Fibroblast of lung (primary cell): Measurements from ENCODE around the gene TMEM106C. TPM values are rescaled to one million over a fixed set of nuclear protein-coding genes. Genes with fewer than 3 reads are reported as not detected.

Experiments
- DNase-seq, 2 donors: peaks; one replicate each; pipeline versions ENCODE4 v3.0.0 to v3.0.0-alpha.2; 2010; ENCODE audit warnings: low read depth in 2 of 2
- H2AFZ ChIP-seq: 2 replicates; pipeline ENCODE4 v1.5.1; 2012; ENCODE audit warnings: low read length, control low read depth, inconsistent platforms
- H3K27ac ChIP-seq: 2 replicates; pipeline ENCODE4 v1.5.1; 2011; ENCODE audit warnings: low read length, control low read depth; ENCODE audit not compliant: insufficient read depth
- H3K27me3 ChIP-seq: 2 replicates; pipeline ENCODE4 v1.5.1; 2011; ENCODE audit warnings: mild to moderate bottlenecking, low read length; ENCODE audit not compliant: control insufficient read depth, insufficient read depth
- H3K36me3 ChIP-seq: 2 replicates; pipeline ENCODE4 v1.5.1; 2011; ENCODE audit warnings: low read length; ENCODE audit not compliant: control insufficient read depth, insufficient read depth
- H3K4me1 ChIP-seq: 2 replicates; pipeline ENCODE4 v1.5.1; 2011; ENCODE audit warnings: low read length; ENCODE audit not compliant: control insufficient read depth, insufficient read depth; ENCODE audit errors: extremely low read depth
- H3K4me2 ChIP-seq: 2 replicates; pipeline ENCODE4 v1.5.1; 2011; ENCODE audit warnings: low read length, control low read depth; ENCODE audit not compliant: insufficient read depth; ENCODE audit errors: extremely low read depth
- H3K4me3 ChIP-seq, 4 experiments: fragments of 200-600 bp in 1 of 4; sonication (generic) in 1 of 4; replicated peaks in 1 of 4; 2 replicates each; pipeline ENCODE4 v1.5.1; 2011 to 2016; ENCODE audit warnings: low read length in 4 of 4, low read depth in 3 of 4, mild to moderate bottlenecking in 3 of 4, control low read depth in 2 of 4, inconsistent platforms in 1 of 4, mixed read lengths in 1 of 4; ENCODE audit not compliant: insufficient read depth in 1 of 4; ENCODE audit errors: control extremely low read depth in 1 of 4
- H3K79me2 ChIP-seq: 2 replicates; pipeline ENCODE4 v1.5.1; 2012; ENCODE audit warnings: mild to moderate bottlenecking, low read length, inconsistent platforms; ENCODE audit not compliant: control insufficient read depth, insufficient read depth
- H3K9ac ChIP-seq: 2 replicates; pipeline ENCODE4 v1.5.1; 2011; ENCODE audit warnings: mild to moderate bottlenecking, low read length, control low read depth; ENCODE audit not compliant: insufficient read depth
- H3K9me3 ChIP-seq: 2 replicates; pipeline ENCODE4 v1.5.1; 2012; ENCODE audit warnings: low read depth, low read length; ENCODE audit not compliant: control insufficient read depth, insufficient read depth
- H4K20me1 ChIP-seq: 2 replicates; pipeline ENCODE4 v1.5.1; 2011; ENCODE audit warnings: low read length; ENCODE audit not compliant: control insufficient read depth, insufficient read depth; ENCODE audit errors: extremely low read depth
- EZH2 ChIP-seq: IDR thresholded peaks from 2 replicates; pipeline ENCODE4 v1.5.1; 2012; ENCODE audit warnings: low read length, control low read depth, mild to moderate bottlenecking; ENCODE audit errors: missing control alignments
- polyA plus RNA-seq, 2 donors: library from polyadenylated mRNA; depleted of rRNA in 1 of 2; stranded (reverse) in 1 of 2; unstranded in 1 of 2; fragments of >200 nt; gene quantifications; 2 replicates each; pipeline ENCODE4 v1.2.1, GENCODE V29; 2011 to 2012; ENCODE audit warnings: missing spikeins in 1 of 2
- total RNA-seq: library from RNA; depleted of rRNA; stranded (reverse); fragments of >200 nt; gene quantifications from 2 replicates; pipeline ENCODE4 v1.2.1, GENCODE V29; 2014
- TF ChIP-seq, protein P1 (sequence below), 2 donors: IDR thresholded peaks in 1 of 2; conservative IDR thresholded peaks in 1 of 2; 1 replicate in 1 of 2; 2 replicates in 1 of 2; pipeline ENCODE4 v1.5.1; 2011 to 2012; ENCODE audit warnings: low read length in 2 of 2, control low read depth in 1 of 2, inconsistent platforms in 1 of 2, low read depth in 1 of 2, mild to moderate bottlenecking in 1 of 2

The TMEM106C gene
- total and polyA plus RNA-seq, 2 donors (not counting 1 experiment from before 2014, with no cell fraction given), result 85.0 to 91.7 TPM

DNA sequence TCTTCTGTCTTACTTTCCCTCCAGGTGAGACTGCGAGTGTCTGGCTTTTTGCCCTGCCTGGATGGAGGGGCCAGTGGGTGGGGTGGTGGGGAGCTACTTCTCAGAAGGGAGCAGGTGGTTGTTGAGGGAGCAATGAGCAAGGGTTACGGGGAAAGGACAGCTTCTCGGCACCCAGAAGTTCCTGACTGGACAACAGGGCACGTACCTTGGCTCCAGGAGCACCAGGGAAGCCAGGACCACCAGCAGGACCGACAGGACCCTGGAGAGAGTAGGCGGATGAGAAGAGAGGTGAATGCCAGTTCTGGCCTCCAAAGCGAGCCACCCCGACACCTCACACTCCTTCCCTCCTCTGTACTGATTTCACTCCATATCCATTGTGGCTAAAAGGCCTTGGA is 25.6 kb downstream of the TMEM106C start:
- Histone ChIP-seq H2AFZ (no peak overlapping the region), H3K27ac (no peak overlapping the region), H3K4me3 (no peak overlapping the region), H3K4me2 (no peak overlapping the region), H3K79me2 (no peaks in the 10 kb centered on the region), H3K36me3 (no peaks in the 10 kb centered on the region), H3K27me3 (peaks cover 35% of the 10 kb centered on the region), H3K9me3 (no peaks in the 10 kb centered on the region), H3K4me1 (no peaks in the 10 kb centered on the region), H4K20me1 (peaks cover 1% of the 10 kb centered on the region), H3K9ac (no peak overlapping the region)
- no peak for DNase-seq
- TF ChIP-seq EZH2, result no peak
- TF ChIP-seq, protein P1, sequence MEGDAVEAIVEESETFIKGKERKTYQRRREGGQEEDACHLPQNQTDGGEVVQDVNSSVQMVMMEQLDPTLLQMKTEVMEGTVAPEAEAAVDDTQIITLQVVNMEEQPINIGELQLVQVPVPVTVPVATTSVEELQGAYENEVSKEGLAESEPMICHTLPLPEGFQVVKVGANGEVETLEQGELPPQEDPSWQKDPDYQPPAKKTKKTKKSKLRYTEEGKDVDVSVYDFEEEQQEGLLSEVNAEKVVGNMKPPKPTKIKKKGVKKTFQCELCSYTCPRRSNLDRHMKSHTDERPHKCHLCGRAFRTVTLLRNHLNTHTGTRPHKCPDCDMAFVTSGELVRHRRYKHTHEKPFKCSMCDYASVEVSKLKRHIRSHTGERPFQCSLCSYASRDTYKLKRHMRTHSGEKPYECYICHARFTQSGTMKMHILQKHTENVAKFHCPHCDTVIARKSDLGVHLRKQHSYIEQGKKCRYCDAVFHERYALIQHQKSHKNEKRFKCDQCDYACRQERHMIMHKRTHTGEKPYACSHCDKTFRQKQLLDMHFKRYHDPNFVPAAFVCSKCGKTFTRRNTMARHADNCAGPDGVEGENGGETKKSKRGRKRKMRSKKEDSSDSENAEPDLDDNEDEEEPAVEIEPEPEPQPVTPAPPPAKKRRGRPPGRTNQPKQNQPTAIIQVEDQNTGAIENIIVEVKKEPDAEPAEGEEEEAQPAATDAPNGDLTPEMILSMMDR (conservative IDR thresholded peaks at IDR 0.05 in 1 of 2, IDR thresholded peaks at IDR 0.05 in 1 of 2; ENCODE audit: low read depth in 1 of 2, low read length in 2 of 2), result no peak

DNA sequence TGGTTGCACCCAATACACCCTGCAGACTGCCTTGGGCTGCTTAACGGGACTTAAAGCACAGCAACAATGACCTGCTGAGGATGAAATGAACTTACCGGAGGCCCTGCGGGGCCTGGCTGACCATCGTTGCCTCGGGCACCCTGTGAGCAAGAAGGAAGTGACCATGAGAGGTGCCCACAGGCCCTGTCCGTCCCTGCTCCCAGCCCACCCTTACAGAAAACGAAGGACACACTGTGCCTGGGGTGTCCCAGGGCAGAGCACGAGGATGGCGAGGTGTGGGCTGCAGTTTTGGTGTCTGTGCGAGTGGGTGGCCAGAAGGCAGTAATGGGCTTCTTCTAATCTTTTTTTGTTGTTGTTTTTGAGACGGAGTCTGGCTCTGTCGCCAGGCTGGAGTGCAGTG is 26.3 kb downstream of the TMEM106C start:
- TF ChIP-seq, protein P1 (conservative IDR thresholded peaks at IDR 0.05 in 1 of 2, IDR thresholded peaks at IDR 0.05 in 1 of 2; ENCODE audit: low read depth in 1 of 2, low read length in 2 of 2), result no peak
- TF ChIP-seq EZH2, result no peak
- Histone ChIP-seq H3K4me3 (no peak overlapping the region), H4K20me1 (peaks cover 1% of the 10 kb centered on the region), H3K27me3 (peaks cover 30% of the 10 kb centered on the region), H3K9me3 (no peaks in the 10 kb centered on the region), H3K27ac (no peak overlapping the region), H3K9ac (no peak overlapping the region), H2AFZ (no peak overlapping the region), H3K4me2 (no peak overlapping the region), H3K79me2 (no peaks in the 10 kb centered on the region), H3K36me3 (no peaks in the 10 kb centered on the region), H3K4me1 (no peaks in the 10 kb centered on the region)
- DNase-seq, result no peak

GRCh38 chr12:47990351-47991105 is 27.1 kb downstream of the TMEM106C start:
- no peaks in the 10 kb centered on the region for H3K36me3 ChIP-seq
- peaks cover 29% of the 10 kb centered on the region for H3K27me3 ChIP-seq
- DNase-seq, result peak; percentile 2 to 44
- H3K4me1 ChIP-seq, result no peaks in the 10 kb centered on the region
- H4K20me1 ChIP-seq, result peaks cover 1% of the 10 kb centered on the region
- no peak overlapping the region for H3K4me3 ChIP-seq
- no peak overlapping the region for H2AFZ ChIP-seq
- H3K79me2 ChIP-seq, result no peaks in the 10 kb centered on the region
- no peak overlapping the region for H3K9ac ChIP-seq
- H3K4me2 ChIP-seq, result no peak overlapping the region
- H3K27ac ChIP-seq, result no peak overlapping the region
- H3K9me3 ChIP-seq, result no peaks in the 10 kb centered on the region
- TF ChIP-seq, protein P1 (conservative IDR thresholded peaks at IDR 0.05 in 1 of 2, IDR thresholded peaks at IDR 0.05 in 1 of 2; ENCODE audit: low read depth in 1 of 2, low read length in 2 of 2), result no peak
- no peak for TF ChIP-seq EZH2
